ENCODE results near the gene DAB2. TPM values are rescaled to one million over a fixed set of nuclear protein-coding genes. Genes with fewer than 3 reads are reported as not detected.

DAB2 gene
- total RNA-seq, 1 donor from 2014 or later = 33.6 TPM

DNA sequence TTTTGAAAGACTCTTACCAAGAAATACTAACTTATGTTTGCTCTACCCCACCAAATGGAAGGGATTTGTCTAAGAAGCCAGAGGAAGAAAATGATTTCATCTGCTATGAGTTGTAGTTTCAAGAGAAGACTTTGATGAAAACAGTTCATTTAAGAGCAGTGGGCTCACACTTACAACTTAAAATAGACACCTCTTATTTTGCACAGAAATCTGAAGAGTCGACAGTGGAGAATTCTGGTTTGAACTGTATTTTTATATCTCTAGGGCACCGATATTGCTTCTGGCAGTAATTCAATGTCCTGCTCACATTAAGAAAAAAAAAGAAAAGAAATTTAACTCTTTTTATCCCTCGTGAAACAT is 1.9 kb upstream of the DAB2 start:
- no peaks in the 10 kb centered on the region for H3K9me3 ChIP-seq
- peak overlapping the region; percentile 40 to 53 for H3K27ac ChIP-seq
- no peaks in the 10 kb centered on the region for H3K27me3 ChIP-seq
- peaks cover 0 to 13% of the 10 kb centered on the region in 2 donors for H3K4me1 ChIP-seq
- intact Hi-C loops (cut with DNase I) = loop anchor here (5.0 kb wide), 1 partner anchor 49 kb away; no protein-coding TSS in a partner anchor
- H3K4me3 ChIP-seq = no peak overlapping the region
- H3K36me3 ChIP-seq = no peaks in the 10 kb centered on the region
- TF ChIP-seq, protein P1, sequence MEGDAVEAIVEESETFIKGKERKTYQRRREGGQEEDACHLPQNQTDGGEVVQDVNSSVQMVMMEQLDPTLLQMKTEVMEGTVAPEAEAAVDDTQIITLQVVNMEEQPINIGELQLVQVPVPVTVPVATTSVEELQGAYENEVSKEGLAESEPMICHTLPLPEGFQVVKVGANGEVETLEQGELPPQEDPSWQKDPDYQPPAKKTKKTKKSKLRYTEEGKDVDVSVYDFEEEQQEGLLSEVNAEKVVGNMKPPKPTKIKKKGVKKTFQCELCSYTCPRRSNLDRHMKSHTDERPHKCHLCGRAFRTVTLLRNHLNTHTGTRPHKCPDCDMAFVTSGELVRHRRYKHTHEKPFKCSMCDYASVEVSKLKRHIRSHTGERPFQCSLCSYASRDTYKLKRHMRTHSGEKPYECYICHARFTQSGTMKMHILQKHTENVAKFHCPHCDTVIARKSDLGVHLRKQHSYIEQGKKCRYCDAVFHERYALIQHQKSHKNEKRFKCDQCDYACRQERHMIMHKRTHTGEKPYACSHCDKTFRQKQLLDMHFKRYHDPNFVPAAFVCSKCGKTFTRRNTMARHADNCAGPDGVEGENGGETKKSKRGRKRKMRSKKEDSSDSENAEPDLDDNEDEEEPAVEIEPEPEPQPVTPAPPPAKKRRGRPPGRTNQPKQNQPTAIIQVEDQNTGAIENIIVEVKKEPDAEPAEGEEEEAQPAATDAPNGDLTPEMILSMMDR (IDR thresholded peaks at IDR 0.05) = no peak
- no peak for DNase-seq (ENCODE audit: low spot score in 2 of 2)

DNA sequence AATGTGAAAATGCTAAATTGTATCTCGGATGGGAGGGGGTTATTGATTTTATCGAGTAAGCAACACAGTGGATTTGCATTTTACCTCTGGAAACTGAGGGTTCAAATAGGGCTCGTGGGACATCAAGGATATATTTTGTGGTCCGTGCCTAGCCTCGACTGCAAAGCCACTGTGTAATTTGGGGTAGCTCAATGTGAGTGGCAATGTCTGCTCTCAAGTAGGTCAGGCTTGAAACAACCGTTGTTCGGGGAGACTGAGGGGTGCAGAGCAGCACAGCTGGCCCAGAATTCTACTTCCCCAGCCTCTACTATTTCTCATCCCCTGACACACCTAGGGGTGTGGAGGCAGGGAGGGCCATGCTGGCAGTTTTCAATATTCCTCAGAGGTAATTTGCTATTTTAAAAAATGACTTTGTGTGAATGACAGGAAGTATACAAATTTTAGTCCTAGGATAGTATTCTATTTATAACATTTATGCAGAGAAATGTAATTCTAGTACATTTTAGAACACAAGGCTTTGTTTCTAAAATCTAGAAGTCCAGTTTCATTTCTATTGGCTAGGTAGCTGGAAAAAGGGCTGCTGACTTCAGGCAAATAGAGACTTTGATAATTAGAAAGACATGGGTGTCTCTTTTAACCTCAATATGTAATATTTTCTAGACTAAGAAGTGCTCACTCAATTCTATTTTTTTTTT is 1.4 kb upstream of the DAB2 start:
- H3K27me3 ChIP-seq = no peaks in the 10 kb centered on the region
- TF ChIP-seq, protein P1 (IDR thresholded peaks at IDR 0.05) = no peak
- H3K4me1 ChIP-seq = peaks cover 0 to 17% of the 10 kb centered on the region in 2 donors
- no peak for DNase-seq (ENCODE audit: low spot score in 2 of 2)
- H3K36me3 ChIP-seq = no peaks in the 10 kb centered on the region
- intact Hi-C loops (cut with DNase I) = loop anchor here (5.0 kb wide), 1 partner anchor 49 kb away; no protein-coding TSS in a partner anchor
- peak overlapping the region in 1 of 2 donors; percentile 21 for H3K4me3 ChIP-seq
- H3K9me3 ChIP-seq = no peaks in the 10 kb centered on the region
- H3K27ac ChIP-seq = peak overlapping the region; percentile 40 to 53

GRCh38 chr5:39423331-39423751 is 1.4 kb downstream of the DAB2 start:
- DNase-seq (ENCODE audit: low spot score in 2 of 2) = no peak
- no peaks in the 10 kb centered on the region for H3K9me3 ChIP-seq
- peaks cover 0 to 36% of the 10 kb centered on the region in 2 donors for H3K4me1 ChIP-seq
- no peaks in the 10 kb centered on the region for H3K36me3 ChIP-seq
- H3K27me3 ChIP-seq = no peaks in the 10 kb centered on the region
- peak overlapping the region; percentile 77 to 85 for H3K27ac ChIP-seq
- intact Hi-C loops (cut with DNase I) = loop anchor here (1.0 to 5.0 kb wide), 2 partner anchors 24 to 99 kb away; no protein-coding TSS in a partner anchor
- peak overlapping the region; percentile 65 to 80 for H3K4me3 ChIP-seq
- TF ChIP-seq, protein P1 (IDR thresholded peaks at IDR 0.05) = no peak

GRCh38 chr5:39422728-39423285 is 2.0 kb downstream of the DAB2 start:
- Histone ChIP-seq H3K36me3 (no peaks in the 10 kb centered on the region), H3K4me3 (peak overlapping the region; percentile 65 to 80), H3K4me1 (peaks cover 0 to 36% of the 10 kb centered on the region in 2 donors), H3K27me3 (no peaks in the 10 kb centered on the region), H3K27ac (peak overlapping the region; percentile 77 to 85), H3K9me3 (no peaks in the 10 kb centered on the region)
- TF ChIP-seq, protein P1 (IDR thresholded peaks at IDR 0.05) = no peak
- DNase-seq (ENCODE audit: low spot score in 2 of 2) = no peak
- intact Hi-C loops (cut with DNase I) = loop anchor here (1.0 to 5.0 kb wide), 2 partner anchors 24 to 99 kb away; no protein-coding TSS in a partner anchor

- peak overlapping the region; percentile 65 to 80 for H3K4me3 ChIP-seq
- H3K9me3 ChIP-seq = no peaks in the 10 kb centered on the region
- no peaks in the 10 kb centered on the region for H3K27me3 ChIP-seq
- peak overlapping the region; percentile 77 to 85 for H3K27ac ChIP-seq
- no peak for DNase-seq (ENCODE audit: low spot score in 2 of 2)
- H3K4me1 ChIP-seq = peaks cover 0 to 38% of the 10 kb centered on the region in 2 donors
- intact Hi-C loops (cut with DNase I) = loop anchor here (5.0 kb wide), 1 partner anchor 100 kb away; no protein-coding TSS in a partner anchor
- H3K36me3 ChIP-seq = peaks cover 0 to 2% of the 10 kb centered on the region in 2 donors
- TF ChIP-seq, protein P1 (IDR thresholded peaks at IDR 0.05) = no peak
These were observed 2.7 kb downstream of the DAB2 start for GRCh38 chr5:39422036-39422606.

All from ascending aorta (tissue), 2 donors.